ENCODE measurements around the gene TMEM213.
A peak's percentile ranks its signal among the peaks of the same experiment; 100 is the strongest.

The TMEM213 gene

DNA sequence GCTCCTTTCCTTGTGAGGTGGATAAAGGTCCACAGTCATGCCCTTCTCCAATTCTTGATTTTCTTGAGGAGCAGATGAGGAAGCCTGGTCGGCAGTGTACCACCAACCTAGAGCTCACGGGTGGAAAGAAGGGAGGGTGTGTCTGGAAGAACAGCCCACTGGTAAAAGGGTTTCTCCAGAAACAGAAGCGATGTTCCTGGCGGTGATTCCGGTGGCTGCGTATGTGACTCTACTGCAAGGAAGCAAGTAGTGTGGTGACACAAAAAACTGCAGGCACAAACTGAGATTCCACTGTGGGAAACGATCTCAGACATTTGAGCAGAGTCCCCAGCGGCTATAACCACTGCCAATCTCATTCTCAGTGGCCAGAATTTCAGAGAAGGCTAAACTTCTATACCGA is 66.1 kb downstream of the TMEM213 start:
- TF ChIP-seq EGR1 (IDR thresholded peaks at IDR 0.05) = no peak
- TF ChIP-seq, protein P1, sequence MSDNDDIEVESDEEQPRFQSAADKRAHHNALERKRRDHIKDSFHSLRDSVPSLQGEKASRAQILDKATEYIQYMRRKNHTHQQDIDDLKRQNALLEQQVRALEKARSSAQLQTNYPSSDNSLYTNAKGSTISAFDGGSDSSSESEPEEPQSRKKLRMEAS (IDR thresholded peaks at IDR 0.05) = no peak
- TF ChIP-seq NFIC (IDR thresholded peaks at IDR 0.05) = no peak
- TF ChIP-seq RAD21 (IDR thresholded peaks at IDR 0.05; ENCODE audit: low read depth) = no peak
- TF ChIP-seq CEBPB (IDR thresholded peaks at IDR 0.05) = no peak
- TF ChIP-seq FOXM1 (IDR thresholded peaks at IDR 0.05; ENCODE audit: borderline replicate concordance, low read depth) = no peak
- no peak for TF ChIP-seq EP300 (IDR thresholded peaks at IDR 0.05; ENCODE audit: borderline replicate concordance)
- TF ChIP-seq, protein P2, sequence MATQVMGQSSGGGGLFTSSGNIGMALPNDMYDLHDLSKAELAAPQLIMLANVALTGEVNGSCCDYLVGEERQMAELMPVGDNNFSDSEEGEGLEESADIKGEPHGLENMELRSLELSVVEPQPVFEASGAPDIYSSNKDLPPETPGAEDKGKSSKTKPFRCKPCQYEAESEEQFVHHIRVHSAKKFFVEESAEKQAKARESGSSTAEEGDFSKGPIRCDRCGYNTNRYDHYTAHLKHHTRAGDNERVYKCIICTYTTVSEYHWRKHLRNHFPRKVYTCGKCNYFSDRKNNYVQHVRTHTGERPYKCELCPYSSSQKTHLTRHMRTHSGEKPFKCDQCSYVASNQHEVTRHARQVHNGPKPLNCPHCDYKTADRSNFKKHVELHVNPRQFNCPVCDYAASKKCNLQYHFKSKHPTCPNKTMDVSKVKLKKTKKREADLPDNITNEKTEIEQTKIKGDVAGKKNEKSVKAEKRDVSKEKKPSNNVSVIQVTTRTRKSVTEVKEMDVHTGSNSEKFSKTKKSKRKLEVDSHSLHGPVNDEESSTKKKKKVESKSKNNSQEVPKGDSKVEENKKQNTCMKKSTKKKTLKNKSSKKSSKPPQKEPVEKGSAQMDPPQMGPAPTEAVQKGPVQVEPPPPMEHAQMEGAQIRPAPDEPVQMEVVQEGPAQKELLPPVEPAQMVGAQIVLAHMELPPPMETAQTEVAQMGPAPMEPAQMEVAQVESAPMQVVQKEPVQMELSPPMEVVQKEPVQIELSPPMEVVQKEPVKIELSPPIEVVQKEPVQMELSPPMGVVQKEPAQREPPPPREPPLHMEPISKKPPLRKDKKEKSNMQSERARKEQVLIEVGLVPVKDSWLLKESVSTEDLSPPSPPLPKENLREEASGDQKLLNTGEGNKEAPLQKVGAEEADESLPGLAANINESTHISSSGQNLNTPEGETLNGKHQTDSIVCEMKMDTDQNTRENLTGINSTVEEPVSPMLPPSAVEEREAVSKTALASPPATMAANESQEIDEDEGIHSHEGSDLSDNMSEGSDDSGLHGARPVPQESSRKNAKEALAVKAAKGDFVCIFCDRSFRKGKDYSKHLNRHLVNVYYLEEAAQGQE (IDR thresholded peaks at IDR 0.05; ENCODE audit: low read depth) = no peak
- TF ChIP-seq ZBTB7A (IDR thresholded peaks at IDR 0.05; ENCODE audit: low read depth) = no peak
- TF ChIP-seq, protein P3, sequence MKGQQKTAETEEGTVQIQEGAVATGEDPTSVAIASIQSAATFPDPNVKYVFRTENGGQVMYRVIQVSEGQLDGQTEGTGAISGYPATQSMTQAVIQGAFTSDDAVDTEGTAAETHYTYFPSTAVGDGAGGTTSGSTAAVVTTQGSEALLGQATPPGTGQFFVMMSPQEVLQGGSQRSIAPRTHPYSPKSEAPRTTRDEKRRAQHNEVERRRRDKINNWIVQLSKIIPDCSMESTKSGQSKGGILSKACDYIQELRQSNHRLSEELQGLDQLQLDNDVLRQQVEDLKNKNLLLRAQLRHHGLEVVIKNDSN (IDR thresholded peaks at IDR 0.05) = no peak
- TF ChIP-seq YY1 (IDR thresholded peaks at IDR 0.05; ENCODE audit: low read depth) = no peak
- no peak for TF ChIP-seq TCF12 (IDR thresholded peaks at IDR 0.05; ENCODE audit: low read depth)
- TF ChIP-seq TAF1 (IDR thresholded peaks at IDR 0.05; ENCODE audit: low read depth) = no peak
- TF ChIP-seq TEAD4 (IDR thresholded peaks at IDR 0.05) = no peak

DNA sequence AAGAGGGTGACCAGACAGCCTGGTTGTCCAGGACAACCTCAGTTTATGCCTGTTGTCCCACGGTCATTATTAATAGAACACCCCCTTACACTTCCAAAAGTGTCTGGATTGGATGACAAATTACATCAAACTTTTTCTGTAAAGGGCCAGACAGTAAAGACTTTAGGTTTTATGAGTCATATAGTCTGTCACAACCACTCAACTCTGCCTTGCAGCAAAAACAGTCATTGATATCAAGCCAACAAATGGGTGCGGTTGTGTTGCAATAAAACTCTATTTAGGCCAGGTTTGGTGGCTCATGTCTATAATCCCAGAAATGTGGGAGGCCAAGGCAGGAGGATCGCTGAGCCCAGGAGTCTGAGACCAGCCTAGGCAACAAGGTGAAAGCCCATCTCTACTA is 66.9 kb downstream of the TMEM213 start:
- TF ChIP-seq CEBPB (IDR thresholded peaks at IDR 0.05) (peak; percentile 36; the same call in 1 of the 2 replicates), TAF1 (IDR thresholded peaks at IDR 0.05; ENCODE audit: low read depth) (no peak)

DNA sequence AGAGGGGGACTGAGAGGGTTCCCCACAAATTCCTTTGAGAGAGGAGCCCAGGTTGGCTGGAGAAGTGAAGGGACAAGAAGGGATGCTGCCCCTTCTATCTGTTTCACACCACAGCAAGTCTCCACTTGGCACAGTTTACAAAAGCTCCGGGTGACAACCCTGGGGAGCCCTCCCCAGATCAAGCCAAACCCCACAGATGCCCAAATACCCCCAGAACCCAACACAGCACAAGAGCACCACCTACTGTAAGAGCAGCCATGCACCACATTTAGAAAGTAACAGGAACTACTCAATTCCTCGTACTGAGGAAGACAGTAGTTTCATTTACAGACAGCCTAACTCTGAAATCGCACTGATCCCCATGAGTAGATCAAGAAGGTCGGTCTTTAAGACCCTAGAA is 68.0 kb downstream of the TMEM213 start:
- TF ChIP-seq TEAD4 (IDR thresholded peaks at IDR 0.05) (no peak), ZBTB7A (IDR thresholded peaks at IDR 0.05; ENCODE audit: low read depth) (no peak), RAD21 (IDR thresholded peaks at IDR 0.05; ENCODE audit: low read depth) (peak; percentile 67)

DNA sequence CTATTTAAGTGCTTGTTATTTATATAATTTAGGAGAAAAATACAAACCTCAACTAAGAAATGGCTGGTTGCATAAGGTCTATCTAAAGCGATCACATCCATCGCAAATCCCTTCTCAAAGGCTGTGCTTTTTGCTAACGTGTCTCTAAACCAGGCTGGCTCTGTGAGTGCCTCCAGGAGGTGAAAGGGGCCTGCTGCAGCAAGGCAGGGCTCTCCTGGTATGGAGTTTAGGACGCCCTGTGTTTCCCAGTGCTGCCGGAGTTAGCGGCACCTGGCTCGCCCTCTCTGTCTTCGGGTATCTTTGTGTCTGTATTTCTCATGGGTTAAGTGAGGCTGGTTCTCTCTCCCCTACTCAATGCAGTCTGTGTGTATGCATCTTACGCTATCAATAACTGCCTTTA is 68.6 kb downstream of the TMEM213 start:
- no peak for TF ChIP-seq FOXM1 (IDR thresholded peaks at IDR 0.05; ENCODE audit: borderline replicate concordance, low read depth)
- TF ChIP-seq, protein P2 (IDR thresholded peaks at IDR 0.05; ENCODE audit: low read depth) = no peak
- TF ChIP-seq TEAD4 (IDR thresholded peaks at IDR 0.05) = no peak
- TF ChIP-seq, protein P3 (IDR thresholded peaks at IDR 0.05) = no peak
- TF ChIP-seq EP300 (IDR thresholded peaks at IDR 0.05; ENCODE audit: borderline replicate concordance) = no peak
- TF ChIP-seq EGR1 (IDR thresholded peaks at IDR 0.05) = no peak
- TF ChIP-seq ZBTB7A (IDR thresholded peaks at IDR 0.05; ENCODE audit: low read depth) = no peak
- no peak for TF ChIP-seq CREB1 (IDR thresholded peaks at IDR 0.05; ENCODE audit: low read depth)
- no peak for TF ChIP-seq RAD21 (IDR thresholded peaks at IDR 0.05; ENCODE audit: low read depth)
- TF ChIP-seq TCF12 (IDR thresholded peaks at IDR 0.05; ENCODE audit: low read depth) = no peak
- TF ChIP-seq TAF1 (IDR thresholded peaks at IDR 0.05; ENCODE audit: low read depth) = no peak

DNA sequence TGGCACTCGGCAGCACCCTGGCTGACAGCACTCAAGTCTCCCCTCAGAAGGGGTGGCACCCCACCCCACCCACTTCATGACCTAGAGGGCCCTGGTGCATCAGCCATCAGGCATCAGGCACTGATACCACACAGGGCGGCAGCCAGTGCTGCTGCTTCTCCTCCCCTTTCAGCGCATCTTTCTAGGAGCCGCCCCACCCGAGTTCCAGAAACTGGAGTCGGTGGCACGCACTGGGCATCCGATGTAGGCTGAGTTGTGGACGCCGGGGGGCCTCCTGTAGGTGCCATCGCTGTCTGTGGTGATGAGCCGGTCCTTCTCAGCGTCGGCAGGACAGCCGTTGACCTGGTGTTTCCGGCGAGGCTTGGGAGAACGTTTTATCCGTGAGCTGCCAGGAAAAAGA is 70.0 kb downstream of the TMEM213 start:
- TF ChIP-seq NFIC (IDR thresholded peaks at IDR 0.05) (no peak), TAF1 (IDR thresholded peaks at IDR 0.05; ENCODE audit: low read depth) (no peak), FOXM1 (IDR thresholded peaks at IDR 0.05; ENCODE audit: borderline replicate concordance, low read depth) (no peak)

DNA sequence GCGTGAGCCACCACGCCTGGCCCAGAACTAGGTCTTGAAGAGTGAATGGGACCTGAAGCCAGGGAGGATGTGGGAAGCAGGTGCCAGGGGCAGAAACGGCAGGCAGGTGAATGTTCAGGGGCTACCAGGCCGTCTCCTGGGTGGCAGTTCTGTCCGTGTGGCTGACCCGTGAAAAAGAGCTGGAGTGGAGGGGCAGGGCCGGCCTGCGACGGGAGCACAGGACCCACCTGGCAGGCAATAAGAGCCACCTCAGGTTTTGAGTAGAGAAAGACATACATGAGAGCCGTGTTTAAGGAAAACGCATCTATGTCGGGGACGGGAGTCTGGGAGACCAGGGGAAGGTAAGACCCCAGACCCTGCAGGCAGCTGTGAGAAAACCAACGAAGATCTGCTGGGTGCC is 70.9 kb downstream of the TMEM213 start:
- TF ChIP-seq TAF1 (IDR thresholded peaks at IDR 0.05; ENCODE audit: low read depth) (no peak), CREB1 (IDR thresholded peaks at IDR 0.05; ENCODE audit: low read depth) (no peak), TEAD4 (IDR thresholded peaks at IDR 0.05) (no peak), EP300 (IDR thresholded peaks at IDR 0.05; ENCODE audit: borderline replicate concordance) (no peak), YY1 (IDR thresholded peaks at IDR 0.05; ENCODE audit: low read depth) (no peak), EGR1 (IDR thresholded peaks at IDR 0.05) (no peak), ZBTB7A (IDR thresholded peaks at IDR 0.05; ENCODE audit: low read depth) (no peak), NFIC (IDR thresholded peaks at IDR 0.05) (no peak), CEBPB (IDR thresholded peaks at IDR 0.05) (no peak), RAD21 (IDR thresholded peaks at IDR 0.05; ENCODE audit: low read depth) (no peak), FOXM1 (IDR thresholded peaks at IDR 0.05; ENCODE audit: borderline replicate concordance, low read depth) (no peak)
- TF ChIP-seq, protein P3 (IDR thresholded peaks at IDR 0.05) = no peak
